Mesothelial cell of epicardium (in vitro differentiated cells): ENCODE data around the gene TSHZ2. TPM values are rescaled to one million over a fixed set of nuclear protein-coding genes. Genes with fewer than 3 reads are reported as not detected.

ENCODE experiments used
- DNase-seq, 2 experiments: peaks; one replicate each; pipeline ENCODE4 v3.0.0; 2021; ENCODE audit warnings: low spot score in 2 of 2; ENCODE audit not compliant: unreplicated experiment in 2 of 2
- H3K27ac Mint-ChIP-seq: 2 replicates; pipeline ENCODE4 v1.8.0; 2021; ENCODE audit warnings: mixed read lengths
- H3K27me3 Mint-ChIP-seq: 2 replicates; pipeline ENCODE4 v1.8.0; 2021; ENCODE audit warnings: low read depth, mixed read lengths
- H3K36me3 Mint-ChIP-seq: 2 replicates; pipeline ENCODE4 v1.8.0; 2021; ENCODE audit warnings: mixed read lengths
- H3K4me1 Mint-ChIP-seq: 2 replicates; pipeline ENCODE4 v1.8.0; 2021; ENCODE audit warnings: mixed read lengths
- H3K4me3 Mint-ChIP-seq: 2 replicates; pipeline ENCODE4 v1.8.0; 2021; ENCODE audit warnings: mild to moderate bottlenecking, moderate library complexity, mixed read lengths
- H3K9me3 Mint-ChIP-seq: 2 replicates; pipeline ENCODE4 v1.8.0; 2021; ENCODE audit warnings: mixed read lengths
- total RNA-seq: library from RNA; stranded (reverse); gene quantifications from 3 replicates; pipeline ENCODE4 v1.2.1, GENCODE V29; 2021
- TF ChIP-seq, protein P1 (sequence below): fragments of 200-600 bp; sonication (generic); IDR thresholded peaks from one replicate; pipeline ENCODE4 v1.5.0; 2021; ENCODE audit warnings: antibody characterized with exemption; ENCODE audit not compliant: unreplicated experiment

TSHZ2 gene
- total RNA-seq, 1 donor from 2014 or later: 28.8 TPM

DNA sequence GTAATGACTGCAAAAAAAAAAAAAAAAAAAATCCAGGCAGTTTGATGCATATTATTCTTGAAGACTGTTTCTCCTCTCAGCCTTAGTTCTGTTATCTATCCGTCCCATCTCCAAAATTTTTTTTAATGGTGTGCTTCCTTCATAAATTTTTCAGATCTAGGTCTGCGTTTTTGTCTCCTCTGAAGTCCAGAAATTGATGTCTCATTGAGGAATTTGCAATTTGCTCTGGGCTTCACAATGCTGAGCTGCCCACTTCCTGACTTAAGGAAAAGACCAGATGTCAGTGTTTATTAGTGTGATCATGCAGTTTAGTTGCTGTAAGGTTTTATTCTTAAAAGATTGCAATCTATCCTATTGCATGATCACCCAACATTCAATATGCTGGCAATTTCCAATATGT, 323.9 kb downstream of the TSHZ2 start:
- no peak for DNase-seq
- no peaks in the 10 kb centered on the region for H3K27me3 Mint-ChIP-seq
- no peak overlapping the region for H3K27ac Mint-ChIP-seq
- peaks cover 24% of the 10 kb centered on the region for H3K4me1 Mint-ChIP-seq
- TF ChIP-seq, protein P1, sequence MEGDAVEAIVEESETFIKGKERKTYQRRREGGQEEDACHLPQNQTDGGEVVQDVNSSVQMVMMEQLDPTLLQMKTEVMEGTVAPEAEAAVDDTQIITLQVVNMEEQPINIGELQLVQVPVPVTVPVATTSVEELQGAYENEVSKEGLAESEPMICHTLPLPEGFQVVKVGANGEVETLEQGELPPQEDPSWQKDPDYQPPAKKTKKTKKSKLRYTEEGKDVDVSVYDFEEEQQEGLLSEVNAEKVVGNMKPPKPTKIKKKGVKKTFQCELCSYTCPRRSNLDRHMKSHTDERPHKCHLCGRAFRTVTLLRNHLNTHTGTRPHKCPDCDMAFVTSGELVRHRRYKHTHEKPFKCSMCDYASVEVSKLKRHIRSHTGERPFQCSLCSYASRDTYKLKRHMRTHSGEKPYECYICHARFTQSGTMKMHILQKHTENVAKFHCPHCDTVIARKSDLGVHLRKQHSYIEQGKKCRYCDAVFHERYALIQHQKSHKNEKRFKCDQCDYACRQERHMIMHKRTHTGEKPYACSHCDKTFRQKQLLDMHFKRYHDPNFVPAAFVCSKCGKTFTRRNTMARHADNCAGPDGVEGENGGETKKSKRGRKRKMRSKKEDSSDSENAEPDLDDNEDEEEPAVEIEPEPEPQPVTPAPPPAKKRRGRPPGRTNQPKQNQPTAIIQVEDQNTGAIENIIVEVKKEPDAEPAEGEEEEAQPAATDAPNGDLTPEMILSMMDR: no peak
- no peaks in the 10 kb centered on the region for H3K9me3 Mint-ChIP-seq
- no peak overlapping the region for H3K4me3 Mint-ChIP-seq
- H3K36me3 Mint-ChIP-seq: peaks cover 6% of the 10 kb centered on the region

DNA sequence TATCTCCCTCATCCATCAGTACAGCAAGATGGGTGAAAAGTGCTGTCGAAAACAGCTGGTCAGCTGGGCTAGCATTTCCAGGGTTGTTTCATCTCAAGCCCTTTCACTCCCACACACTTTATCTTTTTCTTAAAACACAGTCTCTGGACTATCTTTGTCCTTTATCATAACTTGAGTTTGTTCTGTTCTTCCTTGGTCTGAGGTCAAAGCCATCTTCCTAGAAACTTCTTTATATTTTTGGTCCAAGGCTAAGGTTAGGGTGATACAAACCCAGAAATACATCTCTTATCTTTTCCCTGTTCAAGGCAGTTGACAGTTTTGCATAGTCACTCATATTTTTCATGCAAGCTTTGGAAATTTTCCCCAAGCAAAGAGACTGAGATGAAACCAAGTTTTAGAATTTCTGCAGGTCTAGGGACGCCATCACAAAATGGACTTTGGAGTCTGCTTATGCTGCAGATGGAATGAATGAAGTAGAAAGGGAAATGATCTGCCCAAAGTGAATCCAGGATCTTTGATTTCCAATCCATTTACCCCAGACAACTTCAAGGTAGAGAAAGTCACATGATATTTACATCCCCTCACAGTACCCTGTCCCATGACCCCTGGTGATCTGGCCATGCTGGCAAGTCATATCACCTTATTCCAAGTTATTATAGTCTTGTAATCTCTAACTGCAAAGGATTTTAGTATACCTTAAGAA, 324.4 kb downstream of the TSHZ2 start:
- Mint-ChIP-seq H3K27me3 (no peaks in the 10 kb centered on the region), H3K9me3 (no peaks in the 10 kb centered on the region), H3K36me3 (peaks cover 6% of the 10 kb centered on the region), H3K4me1 (peaks cover 24% of the 10 kb centered on the region), H3K27ac (no peak overlapping the region), H3K4me3 (no peak overlapping the region)
- TF ChIP-seq, protein P1: no peak
- DNase-seq: no peak

DNA sequence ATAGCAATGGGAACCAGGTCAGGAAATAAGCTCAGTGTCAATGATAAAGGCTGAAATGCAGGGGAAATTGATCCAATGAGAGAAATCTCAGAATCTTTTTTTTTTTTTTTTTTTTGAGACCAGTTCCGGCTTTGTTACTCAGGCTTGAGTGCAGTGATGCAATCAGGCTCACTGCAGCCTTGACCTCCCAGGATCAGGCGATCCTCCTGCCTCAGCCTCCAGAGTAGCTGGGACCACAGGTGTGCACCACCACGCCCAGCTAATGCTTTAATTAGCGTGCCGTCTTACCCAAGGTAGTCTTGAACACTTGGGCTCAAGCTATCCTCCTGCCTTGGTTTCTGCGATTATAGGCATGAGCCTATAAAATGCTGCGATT, 325.0 kb downstream of the TSHZ2 start:
- Mint-ChIP-seq H3K9me3 (no peaks in the 10 kb centered on the region), H3K4me3 (no peak overlapping the region), H3K27ac (no peak overlapping the region), H3K36me3 (peaks cover 6% of the 10 kb centered on the region), H3K27me3 (no peaks in the 10 kb centered on the region), H3K4me1 (peaks cover 24% of the 10 kb centered on the region)
- TF ChIP-seq, protein P1: no peak
- no peak for DNase-seq

DNA sequence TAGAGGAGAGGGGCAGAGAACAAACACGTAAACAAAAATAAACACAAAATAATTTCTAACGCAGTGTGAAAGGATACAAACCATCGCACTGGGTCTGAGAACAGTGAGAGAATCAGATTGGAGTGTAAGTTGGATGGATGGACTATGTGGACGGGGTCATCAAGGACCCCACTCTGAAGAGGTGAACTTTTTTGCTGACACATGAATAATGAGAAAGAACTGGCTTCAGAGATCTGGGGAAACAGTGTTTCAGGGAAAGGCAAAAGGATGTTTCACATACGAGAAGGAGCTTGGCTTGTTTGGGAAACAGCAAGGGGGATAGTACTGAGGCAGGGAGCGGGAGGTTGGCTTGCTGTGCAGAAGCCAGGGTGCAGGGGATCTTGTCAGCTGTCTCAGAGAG, 326.1 kb downstream of the TSHZ2 start:
- TF ChIP-seq, protein P1: no peak
- no peak for DNase-seq
- Mint-ChIP-seq H3K36me3 (peaks cover 2% of the 10 kb centered on the region), H3K4me3 (no peak overlapping the region), H3K27me3 (no peaks in the 10 kb centered on the region), H3K27ac (no peak overlapping the region), H3K9me3 (no peaks in the 10 kb centered on the region), H3K4me1 (peaks cover 30% of the 10 kb centered on the region)

DNA sequence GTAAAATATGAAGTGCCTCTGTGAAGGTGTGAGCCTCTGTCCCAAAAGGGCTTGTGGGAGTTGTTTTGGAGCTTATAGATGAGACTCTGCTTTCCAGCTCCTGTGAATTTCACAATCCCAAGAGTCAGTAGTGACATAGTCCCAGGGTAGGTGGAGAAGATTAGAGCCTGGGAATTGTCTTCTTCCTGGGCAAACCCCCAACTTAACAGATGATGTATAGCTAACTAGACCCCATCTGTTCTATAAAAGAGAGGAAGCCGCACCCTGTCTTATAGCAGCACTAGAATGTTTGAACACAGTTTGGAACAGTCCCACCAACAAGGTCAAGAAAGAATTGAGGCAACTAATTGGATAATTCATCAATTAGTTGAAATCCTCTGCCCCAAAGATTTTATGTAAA, 326.8 kb downstream of the TSHZ2 start:
- DNase-seq: no peak
- no peaks in the 10 kb centered on the region for H3K27me3 Mint-ChIP-seq
- H3K9me3 Mint-ChIP-seq: no peaks in the 10 kb centered on the region
- TF ChIP-seq, protein P1: no peak
- no peak overlapping the region for H3K27ac Mint-ChIP-seq
- peaks cover 30% of the 10 kb centered on the region for H3K4me1 Mint-ChIP-seq
- no peak overlapping the region for H3K4me3 Mint-ChIP-seq
- peaks cover 2% of the 10 kb centered on the region for H3K36me3 Mint-ChIP-seq
